Transverse colon (tissue), 4 donors: Measurements from ENCODE around the gene C1orf21. TPM values are rescaled to one million over a fixed set of nuclear protein-coding genes. Genes with fewer than 3 reads are reported as not detected.

Source experiments
- DNase-seq: peaks from one replicate; pipeline ENCODE4 v3.0.0-alpha.2; 2019
- H3K27ac ChIP-seq, 4 donors: fragments of 200-600 bp; sonication (generic); 2 replicates each; pipeline ENCODE4 v1.5.1; 2016 to 2018; ENCODE audit warnings: inconsistent platforms in 4 of 4
- H3K27me3 ChIP-seq: fragments of 200-600 bp; sonication (generic); 2 replicates; pipeline ENCODE4 v1.5.1; 2017; ENCODE audit warnings: inconsistent platforms
- H3K36me3 ChIP-seq, 4 donors: fragments of 200-600 bp; sonication (generic); 2 replicates each; pipeline ENCODE4 v1.5.1; 2017 to 2019; ENCODE audit warnings: inconsistent platforms in 4 of 4
- H3K4me1 ChIP-seq, 4 donors: fragments of 200-600 bp; sonication (generic); 2 replicates each; pipeline ENCODE4 v1.5.1; 2017 to 2020; ENCODE audit warnings: inconsistent platforms in 4 of 4
- H3K4me3 ChIP-seq, 4 donors: fragments of 200-600 bp; sonication (generic); 1 replicate in 1 of 4; 2 replicates in 3 of 4; pipeline versions ENCODE4 v1.5.1 to v1.6.1; 2017 to 2019; ENCODE audit warnings: inconsistent platforms in 4 of 4
- H3K9me3 ChIP-seq, 2 donors: fragments of 200-600 bp; sonication (generic); 2 replicates each; pipeline ENCODE4 v1.5.1; 2017 to 2019; ENCODE audit warnings: inconsistent platforms in 2 of 2
- EP300 ChIP-seq: sonication (generic); formaldehyde crosslinking; IDR thresholded peaks from one replicate; pipeline ENCODE4 v1.6.1; 2017; ENCODE audit warnings: antibody characterized with exemption, low read depth
- POLR2A ChIP-seq: fragments of 450-650 bp; IDR thresholded peaks from one replicate; pipeline ENCODE4 v1.6.1; 2016; ENCODE audit warnings: antibody characterized with exemption, mild to moderate bottlenecking, moderate library complexity
- POLR2AphosphoS5 ChIP-seq, 3 donors: sonication (generic); formaldehyde crosslinking; IDR thresholded peaks; one replicate each; pipeline ENCODE4 v1.6.1; 2016; ENCODE audit warnings: antibody characterized with exemption in 3 of 3
- WGBS, 2 donors: methylation state at CpG; one replicate each; pipeline ENCODE4 v1.1.5; 2018; ENCODE audit warnings: low coverage in 1 of 2; 5-methylcytosine and 5-hydroxymethylcytosine counted together
- in situ Hi-C, 4 donors: fragments of 200-750 bp; cut with MboI; loops; one replicate each; pipeline versions ENCODE4 v1.15.0 to v1.15.1; 2017; ENCODE audit warnings: low sequenced_read_pairs in 3 of 4, low pct_ligation_motif_present in 1 of 4, low pct_unique_long_range_greater_than_20kb in 1 of 4
- intact Hi-C: fragments of 100-400 bp; cut with DNase I; formaldehyde crosslinking; loops from one replicate; pipeline ENCODE4 v1.15.1; 2023; ENCODE audit warnings: low total_unique reads
- total RNA-seq, 4 donors: library from RNA; depleted of rRNA; stranded (reverse); fragments of >200 nt; gene quantifications; one replicate each; pipeline ENCODE4 v1.1.0, GENCODE V29; 2016
- TF ChIP-seq, protein P1 (sequence below), 5 experiments: fragments of 200-600 bp in 3 of 5; fragments of 450-650 bp in 2 of 5; sonication (generic) in 3 of 5; IDR thresholded peaks; 1 replicate in 2 of 5; 2 replicates in 3 of 5; pipeline ENCODE4 v1.5.1; 2016 to 2017; ENCODE audit warnings: antibody characterized with exemption in 5 of 5, inconsistent platforms in 3 of 5, mild to moderate bottlenecking in 2 of 5, moderate library complexity in 1 of 5

Gene C1orf21
- total RNA-seq, 4 donors from 2014 or later, result 38.4 to 70.0 (median 62.4) TPM

DNA sequence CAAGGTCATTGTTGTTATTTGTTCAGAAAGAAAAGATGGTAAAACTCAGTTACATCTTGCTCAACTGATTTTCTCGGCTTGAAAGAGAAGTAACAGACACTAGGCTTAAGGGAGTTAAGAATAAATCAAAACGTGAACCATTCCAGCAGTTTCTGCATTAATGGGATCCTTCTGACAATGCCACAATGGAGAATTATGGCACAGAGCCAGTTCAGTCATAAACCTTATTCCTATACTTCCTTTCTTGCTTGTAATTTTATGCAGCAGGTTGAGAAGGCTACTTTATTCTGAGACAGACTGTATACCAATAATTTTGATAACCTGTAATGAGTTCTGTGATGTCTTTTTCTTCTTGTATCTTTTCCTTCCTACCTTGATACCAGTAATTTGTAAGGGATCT lies 167.0 kb downstream of the C1orf21 start:
- no peak for TF ChIP-seq POLR2A
- TF ChIP-seq POLR2AphosphoS5 (IDR thresholded peaks at IDR 0.05), result no peak
- TF ChIP-seq, protein P1, sequence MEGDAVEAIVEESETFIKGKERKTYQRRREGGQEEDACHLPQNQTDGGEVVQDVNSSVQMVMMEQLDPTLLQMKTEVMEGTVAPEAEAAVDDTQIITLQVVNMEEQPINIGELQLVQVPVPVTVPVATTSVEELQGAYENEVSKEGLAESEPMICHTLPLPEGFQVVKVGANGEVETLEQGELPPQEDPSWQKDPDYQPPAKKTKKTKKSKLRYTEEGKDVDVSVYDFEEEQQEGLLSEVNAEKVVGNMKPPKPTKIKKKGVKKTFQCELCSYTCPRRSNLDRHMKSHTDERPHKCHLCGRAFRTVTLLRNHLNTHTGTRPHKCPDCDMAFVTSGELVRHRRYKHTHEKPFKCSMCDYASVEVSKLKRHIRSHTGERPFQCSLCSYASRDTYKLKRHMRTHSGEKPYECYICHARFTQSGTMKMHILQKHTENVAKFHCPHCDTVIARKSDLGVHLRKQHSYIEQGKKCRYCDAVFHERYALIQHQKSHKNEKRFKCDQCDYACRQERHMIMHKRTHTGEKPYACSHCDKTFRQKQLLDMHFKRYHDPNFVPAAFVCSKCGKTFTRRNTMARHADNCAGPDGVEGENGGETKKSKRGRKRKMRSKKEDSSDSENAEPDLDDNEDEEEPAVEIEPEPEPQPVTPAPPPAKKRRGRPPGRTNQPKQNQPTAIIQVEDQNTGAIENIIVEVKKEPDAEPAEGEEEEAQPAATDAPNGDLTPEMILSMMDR (IDR thresholded peaks at IDR 0.05), result no peak
- no peak for TF ChIP-seq EP300
- no peaks in the 10 kb centered on the region for H3K36me3 ChIP-seq

DNA sequence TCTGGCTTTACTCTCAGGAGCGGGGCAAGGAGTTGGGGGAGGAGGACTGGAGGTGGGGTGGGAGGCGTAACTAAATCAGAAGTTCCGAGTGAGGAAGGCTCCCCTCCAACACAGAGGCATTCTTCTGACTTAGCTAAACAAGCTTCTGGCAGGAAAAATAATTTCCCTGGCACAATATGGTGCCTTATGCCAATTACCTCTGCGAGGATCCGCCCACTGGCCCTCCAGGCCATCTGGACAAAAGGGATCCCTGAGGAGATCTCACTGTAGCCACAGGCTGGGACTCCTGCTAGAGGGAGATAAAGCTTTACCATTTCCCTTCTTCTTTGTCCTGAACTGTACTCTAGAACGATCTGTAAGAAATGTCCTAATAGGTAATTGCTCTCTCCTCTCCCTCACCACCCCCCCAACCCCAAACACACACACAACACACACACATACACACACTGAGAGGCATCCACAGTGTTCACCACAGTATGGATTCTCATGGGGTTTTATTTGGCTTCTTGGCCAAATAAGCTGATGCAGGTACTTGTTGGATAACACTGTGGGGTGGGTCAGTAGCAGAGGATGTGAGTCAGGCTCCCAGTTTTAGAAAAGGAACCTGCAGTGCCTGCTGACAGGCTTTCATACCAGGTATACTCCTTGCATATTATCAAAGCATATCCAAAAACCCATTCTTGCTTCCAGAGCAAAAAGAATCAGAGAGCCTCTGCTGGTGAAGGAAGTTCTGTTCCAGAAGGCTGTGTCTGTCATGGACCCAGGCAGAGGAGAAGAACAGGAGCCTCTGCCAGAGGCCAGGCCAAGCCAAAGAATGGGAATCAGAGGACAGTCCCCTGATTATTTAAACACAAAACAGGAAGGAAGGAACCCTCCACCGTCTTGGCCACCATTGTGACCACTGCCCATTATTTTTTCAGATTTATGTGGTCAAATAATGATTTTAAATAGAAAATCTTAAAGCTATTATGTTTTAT lies 169.1 kb downstream of the C1orf21 start:
- in situ Hi-C loops (loop anchor here in 2 of 4 donors (25.0 kb wide), 2 partner anchors 169 to 469 kb away; partner anchors contain the start of gene C1orf21 (in 1 of the 2)), intact Hi-C loops (no loop called here)
- H3K4me1 ChIP-seq, result peaks cover 0 to 11% (median 3%) of the 10 kb centered on the region in 4 donors
- no peaks in the 10 kb centered on the region for H3K36me3 ChIP-seq
- TF ChIP-seq POLR2A (no peak), EP300 (no peak), POLR2AphosphoS5 (IDR thresholded peaks at IDR 0.05) (no peak)
- TF ChIP-seq, protein P1 (IDR thresholded peaks at IDR 0.05), result no peak
- no peak overlapping the region for H3K4me3 ChIP-seq
- H3K27me3 ChIP-seq, result no peaks in the 10 kb centered on the region
- DNase-seq, result no peak
- 84 to 85% methylated on average over 6 to 7 of the region's 7 CpGs for WGBS, 2 donors
- H3K27ac ChIP-seq, result no peak overlapping the region
- H3K9me3 ChIP-seq, result no peaks in the 10 kb centered on the region

More for the DNA sequence above, 167.0 kb downstream of the C1orf21 start:
- H3K4me3 ChIP-seq, result no peak overlapping the region
- H3K27me3 ChIP-seq, result no peaks in the 10 kb centered on the region
- H3K27ac ChIP-seq, result no peak overlapping the region
- in situ Hi-C loops, result loop anchor here in 2 of 4 donors (25.0 kb wide), 2 partner anchors 167 to 467 kb away; partner anchors contain the start of gene C1orf21 (in 1 of the 2)
- intact Hi-C loops, result no loop called here
- WGBS, 2 donors, result 57 to 69% methylated on average over 2 of the region's 2 CpGs
- H3K9me3 ChIP-seq, result no peaks in the 10 kb centered on the region
- DNase-seq, result no peak
- H3K4me1 ChIP-seq, result peaks cover 0 to 11% (median 3%) of the 10 kb centered on the region in 4 donors

DNA sequence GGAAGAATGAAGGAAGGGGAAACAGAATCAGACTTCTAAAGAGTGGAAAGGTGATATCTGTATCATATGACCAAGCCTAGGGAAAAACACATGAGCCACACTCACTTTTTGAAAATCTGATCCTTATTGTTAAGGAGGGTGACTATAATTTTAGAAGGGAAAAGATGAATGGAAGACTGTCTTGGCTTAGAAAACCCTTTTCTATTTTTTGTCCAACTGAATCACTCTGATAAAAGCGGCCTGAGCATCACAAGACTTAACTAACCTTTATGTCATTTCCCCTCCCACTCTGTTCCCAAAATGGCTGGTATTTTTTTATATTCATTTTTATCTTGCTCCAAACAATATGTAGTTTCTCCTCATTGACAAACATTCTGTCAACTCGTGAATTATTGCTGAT lies 169.8 kb downstream of the C1orf21 start:
- DNase-seq, result no peak
- in situ Hi-C loops (loop anchor here in 2 of 4 donors (25.0 kb wide), 2 partner anchors 169 to 469 kb away; partner anchors contain the start of gene C1orf21 (in 1 of the 2)), intact Hi-C loops (no loop called here)
- WGBS, 2 donors, result 79 to 83% methylated on average over 2 of the region's 2 CpGs
- TF ChIP-seq POLR2A (no peak), EP300 (no peak), POLR2AphosphoS5 (IDR thresholded peaks at IDR 0.05) (no peak)
- TF ChIP-seq, protein P1 (IDR thresholded peaks at IDR 0.05), result no peak
- Histone ChIP-seq H3K27ac (no peak overlapping the region), H3K4me3 (no peak overlapping the region), H3K9me3 (no peaks in the 10 kb centered on the region), H3K27me3 (no peaks in the 10 kb centered on the region), H3K4me1 (peaks cover 0 to 18% (median 5%) of the 10 kb centered on the region in 4 donors), H3K36me3 (no peaks in the 10 kb centered on the region)
